ENCODE data around the gene SERPINH1. TPM values are rescaled to one million over a fixed set of nuclear protein-coding genes. Genes with fewer than 3 reads are reported as not detected.
A peak's percentile ranks its signal among the peaks of the same experiment; 100 is the strongest.

SERPINH1 gene
- total and polyA plus RNA-seq, 12 donors, result 93.6 to 529 (median 167) TPM

DNA sequence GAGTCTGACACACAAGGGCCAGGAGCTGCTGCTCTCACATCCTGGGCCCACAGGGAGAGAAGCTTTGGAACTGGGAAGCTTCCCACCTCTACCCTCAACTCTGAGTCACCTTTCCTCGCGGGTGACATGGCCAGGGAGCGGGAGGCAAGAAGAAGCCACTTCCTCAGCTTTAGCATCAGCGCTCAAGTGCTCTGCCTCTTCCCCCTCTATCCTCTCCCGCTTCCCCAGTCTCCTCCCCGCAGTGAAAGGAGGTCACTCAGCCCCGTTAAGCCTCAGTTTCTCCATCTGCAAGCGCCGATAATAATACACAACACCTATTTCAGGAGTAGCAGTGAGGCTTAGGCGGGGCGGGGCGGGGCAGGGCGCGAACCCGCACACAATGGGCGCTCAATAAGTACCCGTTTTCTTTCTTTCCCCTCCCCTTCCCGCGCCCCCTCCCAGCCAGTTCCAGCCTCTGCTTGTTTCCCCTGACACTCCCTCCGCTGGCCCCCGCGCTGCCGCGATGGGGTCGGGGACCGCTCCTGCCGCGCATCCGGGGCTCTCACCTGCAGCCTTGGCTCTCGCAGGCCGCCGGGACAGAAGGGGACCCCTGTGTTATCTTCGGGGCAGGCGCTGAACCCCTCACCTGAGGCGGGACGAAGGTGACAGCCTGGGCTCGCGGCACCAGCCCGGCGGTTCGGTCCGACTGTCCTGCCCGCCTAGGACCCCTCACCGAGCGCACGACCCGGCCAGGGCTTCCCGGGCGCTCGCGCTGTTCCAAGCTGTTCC, 37.2 kb upstream of the SERPINH1 start:
- peak in 1 of 7 donors; percentile 28 for DNase-seq
- WGBS, 4 donors, result 9 to 18% (median 13%) methylated on average over 23 to 51 of the region's 51 CpGs
- intact Hi-C loops (cut with DNase I), result loop anchor here in 1 of 2 donors (10.0 kb wide), 1 partner anchor 120 kb away; no protein-coding TSS in a partner anchor
- H3K27me3 ChIP-seq, result no peaks in the 10 kb centered on the region
- H3K27ac ChIP-seq, result peak overlapping the region in 1 of 5 donors; percentile 74
- no peaks in the 10 kb centered on the region for H3K36me3 ChIP-seq (replicated peaks in 1 of 2)
- no peaks in the 10 kb centered on the region for H3K9me3 ChIP-seq (replicated peaks in 1 of 3)
- H3K4me3 ChIP-seq, result peak overlapping the region in 3 of 4 donors; percentile 26 to 76 (median 36)
- TF ChIP-seq CTCF (IDR thresholded peaks at IDR 0.05) (no peak), POLR2A (IDR thresholded peaks at IDR 0.05) (no peak)
- H3K4me1 ChIP-seq (replicated peaks in 1 of 2), result peaks cover 13 to 20% of the 10 kb centered on the region in 2 donors

DNA sequence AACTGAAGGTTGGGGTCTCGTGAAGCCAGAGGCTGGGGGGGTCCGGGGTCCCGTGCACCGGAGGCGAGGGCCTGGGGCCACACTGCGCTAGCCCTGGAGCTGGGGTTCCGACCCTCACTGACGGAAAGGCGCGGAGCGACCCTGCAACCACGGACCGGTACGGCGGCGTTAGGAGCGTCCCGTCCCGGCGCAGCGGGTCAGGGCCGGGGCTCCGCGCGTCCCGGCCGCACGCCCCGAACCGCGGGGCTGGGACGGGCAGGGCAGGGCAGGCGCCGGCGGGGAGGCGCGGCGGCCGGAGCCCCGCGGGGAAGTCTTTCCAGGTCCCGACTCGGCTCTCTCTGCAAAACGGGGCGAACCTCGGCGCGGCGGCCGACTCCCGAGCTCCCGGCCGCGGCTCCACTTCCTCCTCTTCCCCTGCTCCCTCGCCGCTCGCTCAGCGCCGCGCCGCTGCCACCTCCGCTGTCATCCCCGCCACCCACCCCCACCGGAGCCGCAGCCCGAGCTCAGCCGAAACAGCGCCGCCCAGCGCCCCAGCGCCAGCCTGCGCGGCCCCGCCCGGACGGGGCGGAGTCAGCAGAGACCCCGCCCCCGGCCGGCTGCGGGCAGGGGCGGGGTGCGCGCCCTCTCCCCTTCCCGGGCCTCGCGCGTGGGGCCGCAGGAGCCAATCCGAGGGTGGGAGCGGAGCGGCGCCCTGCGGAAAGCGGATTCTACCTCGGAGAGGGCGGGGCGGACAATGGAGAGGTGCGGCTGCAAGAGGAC, 36.4 kb upstream of the SERPINH1 start, which contains the start of gene GDPD5:
Gene GDPD5, minus strand, starts transcription at position 509 of the 759 bp plus-strand sequence. CDS start 48,206 bp downstream, outside the sequence.
- Histone ChIP-seq H3K27ac (peak within 1 kb of the TSS in 1 of 5 donors; percentile 74), H3K4me3 (peak within 1 kb of the TSS in 3 of 4 donors; percentile 26 to 76 (median 36)), H3K27me3 (no peaks in the 10 kb centered on the region), H3K4me1 (replicated peaks in 1 of 2) (peaks cover 13 to 20% of the 10 kb centered on the region in 2 donors), H3K9me3 (replicated peaks in 1 of 3) (no peaks in the 10 kb centered on the region), H3K36me3 (replicated peaks in 1 of 2) (no peaks in the 10 kb centered on the region)
- 0 to 1% (median 0%) methylated on average over 1 to 99 of the region's 99 CpGs for WGBS, 4 donors
- no peak for TF ChIP-seq POLR2A (IDR thresholded peaks at IDR 0.05)
- peak in 3 of 6 experiments; percentile 25 to 54 (median 41) for TF ChIP-seq CTCF (IDR thresholded peaks at IDR 0.05)
- intact Hi-C loops (cut with DNase I), result loop anchor here in 1 of 2 donors (10.0 kb wide), 1 partner anchor 121 kb away; no protein-coding TSS in a partner anchor
- peak; percentile 72 to 85 (median 82) for DNase-seq

DNA sequence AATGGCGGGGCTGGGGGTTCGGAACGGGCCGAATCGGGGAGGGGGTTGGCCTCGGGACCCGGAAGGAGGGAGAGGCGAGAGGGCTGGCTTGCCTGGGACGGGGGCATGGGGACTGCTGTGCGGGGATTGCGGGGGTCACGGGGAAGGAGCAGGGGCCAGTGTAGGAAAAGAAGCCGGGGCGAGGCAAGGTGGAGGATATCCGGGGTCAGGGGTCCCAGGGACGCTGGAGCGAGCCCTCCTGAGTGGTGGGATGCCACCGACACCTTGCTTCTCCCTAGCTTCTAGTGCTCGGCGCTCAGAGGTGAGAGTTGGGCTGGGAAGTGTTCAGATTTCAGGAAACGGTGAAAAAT, 35.9 kb upstream of the SERPINH1 start:
- peaks cover 13 to 20% of the 10 kb centered on the region in 2 donors for H3K4me1 ChIP-seq (replicated peaks in 1 of 2)
- peak overlapping the region in 2 of 4 donors; percentile 25 to 76 for H3K4me3 ChIP-seq
- H3K36me3 ChIP-seq (replicated peaks in 1 of 2), result no peaks in the 10 kb centered on the region
- intact Hi-C loops (cut with DNase I), result loop anchor here in 1 of 2 donors (10.0 kb wide), 1 partner anchor 121 kb away; no protein-coding TSS in a partner anchor
- H3K27ac ChIP-seq, result peak overlapping the region in 1 of 5 donors; percentile 41
- no peak for TF ChIP-seq CTCF (IDR thresholded peaks at IDR 0.05)
- TF ChIP-seq POLR2A (IDR thresholded peaks at IDR 0.05), result no peak
- DNase-seq, result no peak
- H3K27me3 ChIP-seq, result no peaks in the 10 kb centered on the region
- no peaks in the 10 kb centered on the region for H3K9me3 ChIP-seq (replicated peaks in 1 of 3)
- 0 to 3% (median 2%) methylated on average over 5 to 21 of the region's 21 CpGs for WGBS, 4 donors

GRCh38 chr11:75527130-75527529, 34.9 kb upstream of the SERPINH1 start:
- Histone ChIP-seq H3K27me3 (no peaks in the 10 kb centered on the region), H3K9me3 (replicated peaks in 1 of 3) (no peaks in the 10 kb centered on the region), H3K4me3 (no peak overlapping the region), H3K36me3 (replicated peaks in 1 of 2) (no peaks in the 10 kb centered on the region), H3K4me1 (replicated peaks in 1 of 2) (peaks cover 13 to 20% of the 10 kb centered on the region in 2 donors), H3K27ac (no peak overlapping the region)
- DNase-seq, result no peak
- intact Hi-C loops (cut with DNase I), result loop anchor here in 1 of 2 donors (10.0 kb wide), 1 partner anchor 122 kb away; no protein-coding TSS in a partner anchor
- 92 to 96% (median 94%) methylated on average over 5 of the region's 5 CpGs for WGBS, 4 donors
- TF ChIP-seq POLR2A (IDR thresholded peaks at IDR 0.05), result no peak
- no peak for TF ChIP-seq CTCF (IDR thresholded peaks at IDR 0.05)
